HG03575 (cell line): Measurements from ENCODE around the gene SRSF7.
"Not testable (repeated sequence)": the region's sequence is repeated elsewhere in the genome, so short reads cannot be mapped to it uniquely, and the experiment has no call there.

Experiments used
- ATAC-seq: cut with Tn5 transposase; IDR thresholded peaks from one replicate; pipeline ENCODE4 v1.9.1; 2021; ENCODE audit not compliant: unreplicated experiment, insufficient number of reproducible peaks, low FRiP score; ENCODE audit errors: extremely low read depth

Gene SRSF7

GRCh38 chr2:38737000-38737698 is 14.0 kb downstream of the SRSF7 start:
- ATAC-seq, result not testable (repeated sequence)

- no peak for ATAC-seq
Observed at GRCh38 chr2:38735999-38736320, 15.2 kb downstream of the SRSF7 start.

GRCh38 chr2:38734299-38735058 is 16.7 kb downstream of the SRSF7 start:
- no peak for ATAC-seq

GRCh38 chr2:38733300-38733971 is 17.7 kb downstream of the SRSF7 start:
- no peak for ATAC-seq

- no peak for ATAC-seq
Observed at GRCh38 chr2:38731684-38732221, 19.4 kb downstream of the SRSF7 start.

GRCh38 chr2:38731090-38731489 is 20.1 kb downstream of the SRSF7 start:
- no peak for ATAC-seq

GRCh38 chr2:38728694-38729093 is 22.5 kb downstream of the SRSF7 start:
- ATAC-seq, result no peak

- no peak for ATAC-seq
Observed at GRCh38 chr2:38727661-38728060, 23.5 kb downstream of the SRSF7 start.

GRCh38 chr2:38723173-38723572 is 28.0 kb downstream of the SRSF7 start:
- no peak for ATAC-seq

GRCh38 chr2:38722271-38723061 is 28.7 kb downstream of the SRSF7 start:
- ATAC-seq, result no peak

- ATAC-seq, result no peak
Observed at GRCh38 chr2:38720613-38721241, 30.4 kb downstream of the SRSF7 start.

GRCh38 chr2:38719706-38720105 is 31.5 kb downstream of the SRSF7 start:
- no peak for ATAC-seq

- ATAC-seq, result no peak
Observed at GRCh38 chr2:38718601-38719000, 32.6 kb downstream of the SRSF7 start.

- no peak for ATAC-seq
Observed at GRCh38 chr2:38716185-38716584, 35.0 kb downstream of the SRSF7 start.

GRCh38 chr2:38714941-38715340 is 36.2 kb downstream of the SRSF7 start:
- not testable (repeated sequence) for ATAC-seq

GRCh38 chr2:38713338-38713737 is 37.8 kb downstream of the SRSF7 start:
- no peak for ATAC-seq

- ATAC-seq, result no peak
Observed at GRCh38 chr2:38712871-38713270, 38.3 kb downstream of the SRSF7 start.

- ATAC-seq, result no peak
Observed at GRCh38 chr2:38712413-38712812, 38.7 kb downstream of the SRSF7 start.

- no peak for ATAC-seq
Observed at GRCh38 chr2:38711558-38711957, 39.6 kb downstream of the SRSF7 start.
